GM18517 (cell line): Measurements from ENCODE around the gene BLOC1S2.
"Not testable (repeated sequence)": the region's sequence is repeated elsewhere in the genome, so short reads cannot be mapped to it uniquely, and the experiment has no call there.

ENCODE experiments used
- ATAC-seq: cut with Tn5 transposase; IDR thresholded peaks from one replicate; pipeline ENCODE4 v1.9.1; 2021; ENCODE audit warnings: mild to moderate bottlenecking, moderate library complexity; ENCODE audit not compliant: unreplicated experiment

The BLOC1S2 gene

GRCh38 chr10:100292300-100292699 is 5.8 kb upstream of the BLOC1S2 start:
- not testable (repeated sequence) for ATAC-seq

GRCh38 chr10:100291356-100291755 is 4.9 kb upstream of the BLOC1S2 start:
- ATAC-seq = no peak

GRCh38 chr10:100289641-100290040 is 3.2 kb upstream of the BLOC1S2 start:
- ATAC-seq = no peak

- ATAC-seq = no peak
Observed at GRCh38 chr10:100288196-100288595, 1.7 kb upstream of the BLOC1S2 start.

GRCh38 chr10:100287756-100288155 is 1.3 kb upstream of the BLOC1S2 start:
- no peak for ATAC-seq

- not testable (repeated sequence) for ATAC-seq
Observed at GRCh38 chr10:100285326-100285725, 1.2 kb downstream of the BLOC1S2 start.

GRCh38 chr10:100282907-100283306 is 3.6 kb downstream of the BLOC1S2 start:
- no peak for ATAC-seq

GRCh38 chr10:100276971-100277370 is 9.5 kb downstream of the BLOC1S2 start:
- not testable (repeated sequence) for ATAC-seq

GRCh38 chr10:100267239-100268104 is 19.0 kb downstream of the BLOC1S2 start, which contains the start of gene CWF19L1:
TSS of gene CWF19L1 (minus strand) at chr10:100267638. CDS start at chr10:100267593, 45 bp downstream.
- ATAC-seq = peak; percentile 70

- no peak for ATAC-seq
Observed at GRCh38 chr10:100265821-100266485, 20.5 kb downstream of the BLOC1S2 start.

- no peak for ATAC-seq
Observed at GRCh38 chr10:100254191-100254590, 32.3 kb downstream of the BLOC1S2 start.

GRCh38 chr10:100253041-100253440 is 33.4 kb downstream of the BLOC1S2 start:
- no peak for ATAC-seq

- ATAC-seq = no peak
Observed at GRCh38 chr10:100248820-100249219, 37.7 kb downstream of the BLOC1S2 start.

- ATAC-seq = no peak
Observed at GRCh38 chr10:100245484-100246220, 40.8 kb downstream of the BLOC1S2 start.

- no peak for ATAC-seq
Observed at GRCh38 chr10:100239851-100240250, 46.6 kb downstream of the BLOC1S2 start.

GRCh38 chr10:100238429-100238828 is 48.1 kb downstream of the BLOC1S2 start:
- ATAC-seq = no peak

- ATAC-seq = no peak
Observed at GRCh38 chr10:100232101-100232500, 54.4 kb downstream of the BLOC1S2 start.

GRCh38 chr10:100229819-100230422 is 56.6 kb downstream of the BLOC1S2 start:
- no peak for ATAC-seq

GRCh38 chr10:100223879-100224278 is 62.6 kb downstream of the BLOC1S2 start:
- no peak for ATAC-seq
